Body of pancreas (tissue), 4 donors: ENCODE results near the gene DPT. TPM values are rescaled to one million over a fixed set of nuclear protein-coding genes. Genes with fewer than 3 reads are reported as not detected.

Experiments used
- ATAC-seq: fragments of 150-250 bp; one replicate; pipeline ENCODE4 v1.9.1; 2016
- DNase-seq, 4 donors: peaks; one replicate each; pipeline ENCODE4 v3.0.0-alpha.2; 2019
- H3K27ac ChIP-seq, 4 donors: fragments of 200-600 bp; sonication (generic); 1 replicate in 3 of 4; 2 replicates in 1 of 4; pipeline versions ENCODE4 v1.5.1 to v1.6.1; 2016 to 2019; ENCODE audit warnings: mild to moderate bottlenecking in 1 of 4, mixed read lengths in 1 of 4, moderate library complexity in 1 of 4
- H3K27me3 ChIP-seq, 2 donors: fragments of 200-600 bp; sonication (generic); one replicate each; pipeline ENCODE4 v1.6.0; 2016; ENCODE audit warnings: mild to moderate bottlenecking in 1 of 2
- H3K36me3 ChIP-seq, 2 donors: fragments of 200-600 bp; sonication (generic); replicated peaks in 1 of 2; 2 replicates each; pipeline ENCODE4 v1.5.1; 2016; ENCODE audit warnings: low read depth in 2 of 2; ENCODE audit not compliant: insufficient read depth in 1 of 2
- H3K4me1 ChIP-seq: fragments of 200-600 bp; sonication (generic); one replicate; pipeline ENCODE4 v1.6.0; 2016
- H3K4me3 ChIP-seq, 2 donors: fragments of 200-600 bp; sonication (generic); 1 replicate in 1 of 2; 2 replicates in 1 of 2; pipeline ENCODE4 v1.5.1; 2016 to 2019
- H3K9me3 ChIP-seq, 3 donors: fragments of 200-600 bp; sonication (generic); 1 replicate in 2 of 3; 2 replicates in 1 of 3; pipeline ENCODE4 v1.5.1; 2016
- POLR2A ChIP-seq, 3 donors: fragments of 450-650 bp; IDR thresholded peaks; one replicate each; pipeline ENCODE4 v1.6.1; 2016; ENCODE audit warnings: antibody characterized with exemption in 3 of 3, mild to moderate bottlenecking in 2 of 3
- WGBS, 2 donors: methylation state at CpG; one replicate each; pipeline ENCODE4 v1.1.5; 2017; 5-methylcytosine and 5-hydroxymethylcytosine counted together
- intact Hi-C: fragments of 100-400 bp; cut with DNase I; formaldehyde crosslinking; loops from one replicate; pipeline ENCODE4 v1.15.1; 2023
- total RNA-seq, 2 donors: library from RNA; depleted of rRNA; stranded (reverse); fragments of >200 nt; gene quantifications; one replicate each; pipeline ENCODE4 v1.1.0, GENCODE V29; 2016
- TF ChIP-seq, protein P1 (sequence below), 7 experiments: fragments of 450-650 bp in 4 of 7; fragments of 200-600 bp in 3 of 7; sonication (generic) in 3 of 7; IDR thresholded peaks; one replicate each; pipeline ENCODE4 v1.5.1; 2016 to 2019; ENCODE audit warnings: antibody characterized with exemption in 7 of 7

The DPT gene
- total RNA-seq, 2 donors from 2014 or later: 25.4 to 57.1 TPM

DNA sequence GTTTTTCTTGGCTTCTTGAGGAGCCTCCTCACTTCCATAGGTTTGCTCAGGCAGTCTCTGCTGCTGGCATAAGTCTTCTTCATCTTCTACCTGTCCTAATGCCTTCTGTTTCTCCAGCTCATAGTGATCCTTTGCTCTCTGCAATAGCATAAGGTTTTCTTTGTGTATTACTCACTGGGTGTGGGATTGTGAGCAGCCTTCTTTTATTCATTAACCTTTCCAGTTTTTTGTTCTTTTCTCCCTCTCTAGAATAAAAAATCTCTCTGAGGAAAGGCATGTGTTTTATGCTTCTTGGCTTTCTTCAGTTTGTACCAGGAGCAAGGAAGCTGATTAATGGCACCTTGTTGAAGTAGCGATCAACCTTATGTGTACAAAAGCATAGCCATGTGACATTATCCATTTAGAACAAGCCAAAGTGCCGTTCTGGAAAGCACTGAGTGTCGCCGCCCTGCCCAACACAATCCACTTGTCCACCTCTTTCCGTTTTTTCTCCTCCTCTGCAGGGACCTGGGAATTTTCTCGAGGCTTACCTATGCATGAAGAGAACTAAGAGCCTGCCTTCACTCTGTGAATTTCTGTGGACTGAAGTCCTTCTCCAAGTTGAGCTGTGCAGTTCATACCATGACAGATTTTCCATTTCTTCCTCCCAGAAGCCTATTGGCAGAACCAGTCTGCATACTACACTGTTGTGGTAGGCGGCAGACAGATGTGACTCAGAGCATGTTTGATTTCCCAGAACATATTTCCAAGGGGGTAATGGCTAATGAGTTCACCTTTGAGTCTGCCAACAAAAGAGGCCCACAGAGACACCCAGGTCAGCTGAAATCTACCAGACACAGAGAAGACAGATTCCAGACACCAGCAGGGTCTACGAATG is 39.0 kb downstream of the DPT start:
- H3K9me3 ChIP-seq: no peaks in the 10 kb centered on the region
- intact Hi-C loops: no loop called here
- H3K27ac ChIP-seq: peak overlapping the region; percentile 57 to 90 (median 82)
- peaks cover 82% of the 10 kb centered on the region for H3K4me1 ChIP-seq
- WGBS, 2 donors: 20 to 28% methylated on average over 8 of the region's 8 CpGs
- peak; percentile 52 for ATAC-seq
- H3K36me3 ChIP-seq: no peaks in the 10 kb centered on the region
- H3K4me3 ChIP-seq: no peak overlapping the region
- TF ChIP-seq POLR2A (IDR thresholded peaks at IDR 0.05): peak in 1 of 3 donors; percentile 24
- TF ChIP-seq, protein P1, sequence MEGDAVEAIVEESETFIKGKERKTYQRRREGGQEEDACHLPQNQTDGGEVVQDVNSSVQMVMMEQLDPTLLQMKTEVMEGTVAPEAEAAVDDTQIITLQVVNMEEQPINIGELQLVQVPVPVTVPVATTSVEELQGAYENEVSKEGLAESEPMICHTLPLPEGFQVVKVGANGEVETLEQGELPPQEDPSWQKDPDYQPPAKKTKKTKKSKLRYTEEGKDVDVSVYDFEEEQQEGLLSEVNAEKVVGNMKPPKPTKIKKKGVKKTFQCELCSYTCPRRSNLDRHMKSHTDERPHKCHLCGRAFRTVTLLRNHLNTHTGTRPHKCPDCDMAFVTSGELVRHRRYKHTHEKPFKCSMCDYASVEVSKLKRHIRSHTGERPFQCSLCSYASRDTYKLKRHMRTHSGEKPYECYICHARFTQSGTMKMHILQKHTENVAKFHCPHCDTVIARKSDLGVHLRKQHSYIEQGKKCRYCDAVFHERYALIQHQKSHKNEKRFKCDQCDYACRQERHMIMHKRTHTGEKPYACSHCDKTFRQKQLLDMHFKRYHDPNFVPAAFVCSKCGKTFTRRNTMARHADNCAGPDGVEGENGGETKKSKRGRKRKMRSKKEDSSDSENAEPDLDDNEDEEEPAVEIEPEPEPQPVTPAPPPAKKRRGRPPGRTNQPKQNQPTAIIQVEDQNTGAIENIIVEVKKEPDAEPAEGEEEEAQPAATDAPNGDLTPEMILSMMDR (IDR thresholded peaks at IDR 0.05): no peak
- H3K27me3 ChIP-seq: no peaks in the 10 kb centered on the region
- DNase-seq: peak; percentile 32 to 67 (median 50)

DNA sequence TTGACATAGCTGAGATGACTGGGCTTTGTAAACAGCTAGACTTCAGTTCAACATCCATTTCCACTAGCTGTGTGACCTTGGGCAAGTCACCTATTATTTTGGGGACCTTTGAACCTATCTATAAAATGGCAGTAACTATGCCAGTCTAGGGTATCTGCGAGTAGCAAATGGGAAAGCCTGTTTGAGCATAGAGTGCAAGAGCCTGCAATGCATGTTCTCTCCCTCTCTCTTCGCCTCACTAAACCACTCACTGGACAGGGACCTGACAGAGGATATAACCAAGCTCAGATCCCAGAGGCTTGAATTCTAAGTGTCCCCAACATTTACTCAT is 39.7 kb downstream of the DPT start:
- H3K4me1 ChIP-seq: peaks cover 75% of the 10 kb centered on the region
- H3K27ac ChIP-seq: peak overlapping the region; percentile 57 to 90 (median 82)

DNA sequence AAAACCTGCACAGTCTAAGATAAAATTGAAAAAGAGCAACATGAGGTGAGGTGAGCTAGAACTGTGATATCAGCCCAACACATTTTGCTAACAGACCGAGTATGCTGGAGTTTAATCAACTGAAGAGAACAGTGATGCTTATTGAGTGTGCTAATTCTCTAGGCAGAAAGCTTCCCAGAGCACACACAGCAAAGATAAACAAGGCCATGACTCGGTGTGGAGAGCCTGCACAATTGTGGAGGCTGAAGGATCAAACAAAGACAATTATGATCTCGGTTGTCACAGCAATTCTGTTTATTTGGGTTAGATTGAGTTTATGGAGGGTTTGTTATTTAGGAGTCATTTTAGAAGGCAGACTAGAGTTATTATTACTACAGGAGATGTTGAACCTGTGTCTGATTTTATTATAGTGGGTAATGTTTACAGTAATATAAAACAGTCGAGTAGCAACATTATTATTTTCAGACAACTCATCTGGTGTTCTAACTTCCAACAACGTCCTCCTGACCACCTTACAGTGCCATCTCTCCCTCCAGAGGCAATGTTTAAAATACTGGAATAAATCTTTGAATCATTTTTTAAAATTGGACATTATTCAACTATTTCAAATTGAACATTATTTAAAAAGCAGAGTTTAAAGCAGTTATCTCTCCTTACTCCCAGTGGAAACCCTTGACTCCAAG is 40.2 kb downstream of the DPT start:
- ATAC-seq: no peak
- H3K9me3 ChIP-seq: no peaks in the 10 kb centered on the region
- H3K27me3 ChIP-seq: no peaks in the 10 kb centered on the region
- H3K4me3 ChIP-seq: no peak overlapping the region
- no peaks in the 10 kb centered on the region for H3K36me3 ChIP-seq
- peak overlapping the region; percentile 57 to 90 (median 82) for H3K27ac ChIP-seq
- peaks cover 70% of the 10 kb centered on the region for H3K4me1 ChIP-seq
- intact Hi-C loops: no loop called here
- 56 to 60% methylated on average over 5 of the region's 5 CpGs for WGBS, 2 donors
- no peak for TF ChIP-seq POLR2A (IDR thresholded peaks at IDR 0.05)
- TF ChIP-seq, protein P1 (IDR thresholded peaks at IDR 0.05): no peak
- DNase-seq: no peak

More for the DNA sequence above, 39.7 kb downstream of the DPT start:
- 83 to 88% methylated on average over 2 of the region's 2 CpGs for WGBS, 2 donors
- Histone ChIP-seq H3K9me3 (no peaks in the 10 kb centered on the region), H3K27me3 (no peaks in the 10 kb centered on the region), H3K36me3 (no peaks in the 10 kb centered on the region), H3K4me3 (no peak overlapping the region)
- TF ChIP-seq, protein P1 (IDR thresholded peaks at IDR 0.05): no peak
- no peak for TF ChIP-seq POLR2A (IDR thresholded peaks at IDR 0.05)
- ATAC-seq: no peak
- DNase-seq: no peak
- intact Hi-C loops: no loop called here

DNA sequence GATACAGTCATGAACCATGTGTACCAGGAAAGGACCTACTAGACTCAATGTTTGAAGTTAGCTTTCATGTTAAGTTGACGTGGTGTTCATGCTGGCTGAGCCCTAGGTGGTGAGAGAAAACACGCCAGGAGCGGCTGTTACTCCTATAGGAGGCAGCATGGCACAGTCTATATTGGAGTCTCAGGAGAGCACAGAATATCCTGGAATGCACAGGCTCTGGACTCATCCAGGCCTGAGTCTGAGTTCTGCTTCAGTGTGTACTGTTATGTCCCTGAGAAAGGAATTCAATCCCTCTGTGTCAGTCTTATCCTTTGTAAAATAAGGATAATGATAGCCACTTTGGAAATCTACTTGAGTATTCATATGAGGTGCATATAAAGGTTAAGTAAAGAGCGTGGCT is 41.2 kb downstream of the DPT start:
- no peak for DNase-seq
- Histone ChIP-seq H3K36me3 (no peaks in the 10 kb centered on the region), H3K4me1 (peaks cover 63% of the 10 kb centered on the region), H3K27me3 (no peaks in the 10 kb centered on the region), H3K4me3 (no peak overlapping the region), H3K9me3 (no peaks in the 10 kb centered on the region), H3K27ac (peak overlapping the region in 2 of 4 donors; percentile 79 to 90)
- no peak for TF ChIP-seq POLR2A (IDR thresholded peaks at IDR 0.05)
- TF ChIP-seq, protein P1 (IDR thresholded peaks at IDR 0.05): peak in 1 of 7 experiments; percentile 7
- 93% methylated on average over 4 of the region's 4 CpGs for WGBS, 2 donors
- intact Hi-C loops: no loop called here
- no peak for ATAC-seq
